ENCODE measurements around the gene CCZ1B. TPM values are rescaled to one million over a fixed set of nuclear protein-coding genes. Genes with fewer than 3 reads are reported as not detected.
A peak's percentile ranks its signal among the peaks of the same experiment; 100 is the strongest.
"Not testable (repeated sequence)": the region's sequence is repeated elsewhere in the genome, so short reads cannot be mapped to it uniquely, and the experiment has no call there.

CCZ1B gene
- total RNA-seq, result 10 to 100 TPM; 52.2 to 60.5 TPM
- 34.4 TPM for polyA plus RNA-seq

DNA sequence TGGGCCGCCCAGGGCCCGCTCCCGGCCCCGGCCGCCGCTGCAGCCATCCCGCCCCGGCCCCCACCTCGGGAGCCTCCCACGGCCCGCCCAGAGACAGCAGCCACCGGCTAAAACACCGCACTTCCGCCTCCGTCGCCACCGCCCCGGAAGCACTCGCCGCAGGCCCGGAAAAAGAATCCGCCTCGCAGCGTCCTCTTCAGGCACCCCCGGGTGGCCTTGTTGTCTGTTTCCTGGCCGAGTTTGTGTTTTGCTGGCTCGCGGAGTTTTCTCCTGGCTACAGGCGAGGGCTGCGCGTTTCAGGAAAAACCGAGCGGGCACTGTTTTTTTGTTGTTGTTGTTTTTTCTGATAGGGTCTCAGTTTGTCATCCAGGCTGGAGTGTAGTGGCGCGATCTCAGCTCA is at the start of gene CCZ1B:
Gene CCZ1B (minus strand): TSS at position 125 of the 400 bp plus-strand sequence. CDS start 78 bp downstream, at position 47.
- CTCF ChIA-PET; H3K36me3 ChIP-seq (ENCODE audit: insufficient read depth, low read length); POLR2A ChIA-PET; H3K27me3 ChIP-seq (ENCODE audit: insufficient read depth, low read length, poor library complexity, severe bottlenecking); H3K9me3 ChIP-seq (ENCODE audit: low read length); H3K4me1 ChIP-seq (ENCODE audit: insufficient read depth, low read length); H3K9me3 Mint-ChIP-seq: not testable (repeated sequence)
- H3K27ac Mint-ChIP-seq, result peak within 1 kb of the TSS; percentile 50 to 97 (median 95)
- peaks cover 7 to 14% (median 13%) of the 10 kb centered on the region in 3 donors for H3K4me1 Mint-ChIP-seq
- H3K4me3 Mint-ChIP-seq, result peak within 1 kb of the TSS; percentile 90 to 97 (median 96)
- peak within 1 kb of the TSS; percentile 16 for H3K27ac ChIP-seq (ENCODE audit: low read depth, low read length)
- peak within 1 kb of the TSS; percentile 51 for H3K4me3 ChIP-seq (ENCODE audit: low read length)
- peaks cover 0 to 19% (median 3%) of the 10 kb centered on the region in 3 donors for H3K36me3 Mint-ChIP-seq
- peak; percentile 75 to 90 (median 86) for DNase-seq
- peaks cover 7 to 14% of the 10 kb centered on the region in 2 donors for H3K27me3 Mint-ChIP-seq

DNA sequence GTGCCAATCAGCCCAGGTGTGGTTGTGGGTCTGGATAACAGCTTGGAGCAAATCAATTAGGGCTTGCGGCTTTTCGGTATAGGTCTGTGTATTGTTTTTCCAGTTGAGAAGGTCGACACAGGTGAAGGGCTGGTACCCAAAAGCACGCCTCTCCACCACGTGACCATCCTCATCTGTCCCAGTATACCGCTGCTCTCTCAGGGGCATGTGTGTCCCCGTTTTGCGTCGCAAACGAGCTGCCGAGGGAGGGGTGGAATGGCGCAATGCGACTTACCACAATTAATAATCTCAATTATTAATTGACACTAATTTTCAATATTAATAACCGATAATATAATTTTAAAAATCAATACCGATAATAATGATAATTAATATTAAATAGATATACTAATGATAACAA is 48.9 kb upstream of the CCZ1B start:
- H3K27ac ChIP-seq (ENCODE audit: low read depth, low read length); H3K27ac Mint-ChIP-seq; H3K4me3 ChIP-seq (ENCODE audit: low read length); H3K27me3 Mint-ChIP-seq; H3K36me3 Mint-ChIP-seq; H3K36me3 ChIP-seq (ENCODE audit: insufficient read depth, low read length); H3K4me1 ChIP-seq (ENCODE audit: insufficient read depth, low read length); H3K9me3 ChIP-seq (ENCODE audit: low read length); POLR2A ChIA-PET; H3K27me3 ChIP-seq (ENCODE audit: insufficient read depth, low read length, poor library complexity, severe bottlenecking); DNase-seq; H3K4me3 Mint-ChIP-seq; H3K4me1 Mint-ChIP-seq; CTCF ChIA-PET; H3K9me3 Mint-ChIP-seq: not testable (repeated sequence)

DNA sequence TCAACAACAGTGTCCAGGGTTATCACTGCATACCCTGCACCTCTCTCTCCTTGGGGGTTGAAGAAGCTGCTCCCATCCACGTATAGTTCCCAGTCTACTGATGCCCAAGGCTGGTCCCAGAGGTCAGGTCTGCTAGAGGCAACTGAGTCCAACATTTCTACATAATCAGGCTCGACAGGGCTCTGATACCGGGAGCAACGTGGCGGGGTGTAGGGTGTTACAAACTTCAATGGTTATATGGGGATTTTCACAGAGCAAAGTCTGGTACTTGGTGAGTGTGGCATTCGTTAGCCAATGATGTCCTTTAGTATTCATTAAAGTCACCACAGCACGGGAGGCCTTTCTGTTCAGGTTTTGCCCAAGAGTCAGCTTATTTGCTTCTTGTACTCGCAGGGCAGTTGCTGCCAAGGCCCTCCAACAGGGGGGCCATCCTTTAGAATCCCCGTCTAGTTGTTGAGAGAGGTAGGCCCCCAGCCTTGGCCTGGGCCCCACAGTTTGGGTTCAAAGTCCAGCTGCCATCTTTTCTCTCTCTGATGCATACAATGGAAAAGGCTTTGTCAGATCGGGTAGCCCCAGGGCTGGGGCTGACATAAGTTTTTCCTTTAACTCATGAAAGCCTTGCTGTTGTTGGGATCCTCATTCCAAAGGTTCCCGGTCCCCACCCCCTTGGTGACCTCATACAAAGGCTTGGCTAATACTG is 46.3 kb upstream of the CCZ1B start:
- CTCF ChIA-PET; POLR2A ChIA-PET; H3K27ac ChIP-seq (ENCODE audit: low read depth, low read length): not testable (repeated sequence)

DNA sequence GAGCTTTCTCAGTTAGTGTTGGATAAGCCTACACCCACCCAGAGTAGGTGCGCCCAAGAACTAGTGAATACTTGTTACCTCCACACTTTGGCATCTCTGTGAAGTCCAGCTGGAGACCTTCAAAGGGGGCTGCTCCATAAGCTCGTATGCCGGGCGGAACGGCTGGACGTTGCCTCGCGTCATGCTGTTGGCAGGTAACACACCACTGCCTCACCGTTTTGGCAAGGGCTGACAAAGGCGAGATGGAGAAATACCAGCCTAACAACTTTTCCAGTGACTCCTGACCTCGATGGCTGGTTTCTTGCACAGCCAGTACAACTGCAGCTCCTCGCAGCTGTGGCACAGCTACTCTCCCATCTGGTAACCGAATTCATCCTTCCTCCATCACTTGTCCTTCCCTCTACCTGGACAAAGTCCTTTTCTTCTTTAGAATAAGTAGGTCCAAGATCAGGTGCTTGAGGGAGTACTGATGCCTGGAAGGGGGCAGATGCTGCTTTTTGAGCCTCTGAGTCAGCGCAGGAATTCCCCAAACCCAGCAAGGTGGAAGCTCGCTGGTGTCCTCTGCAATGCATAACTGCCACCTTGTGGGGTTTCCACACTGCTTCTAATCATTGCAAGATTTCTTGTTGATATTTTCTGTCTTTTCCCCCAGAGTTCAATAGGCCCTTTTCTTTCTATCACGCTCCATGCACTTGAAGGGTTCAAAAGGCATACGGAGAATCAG is 45.5 kb upstream of the CCZ1B start:
- H3K36me3 ChIP-seq (ENCODE audit: insufficient read depth, low read length); H3K4me3 ChIP-seq (ENCODE audit: low read length); POLR2A ChIA-PET; DNase-seq; H3K27me3 ChIP-seq (ENCODE audit: insufficient read depth, low read length, poor library complexity, severe bottlenecking); H3K27ac ChIP-seq (ENCODE audit: low read depth, low read length); CTCF ChIA-PET; H3K4me1 ChIP-seq (ENCODE audit: insufficient read depth, low read length); H3K4me1 Mint-ChIP-seq; H3K9me3 ChIP-seq (ENCODE audit: low read length); H3K27ac Mint-ChIP-seq; H3K36me3 Mint-ChIP-seq; H3K9me3 Mint-ChIP-seq; H3K27me3 Mint-ChIP-seq; H3K4me3 Mint-ChIP-seq: not testable (repeated sequence)

More for the DNA sequence above, 46.3 kb upstream of the CCZ1B start:
- not testable (repeated sequence) for H3K9me3 ChIP-seq (ENCODE audit: low read length); DNase-seq; H3K4me1 Mint-ChIP-seq; H3K4me3 Mint-ChIP-seq; H3K27me3 Mint-ChIP-seq; H3K9me3 Mint-ChIP-seq; H3K36me3 ChIP-seq (ENCODE audit: insufficient read depth, low read length); H3K27me3 ChIP-seq (ENCODE audit: insufficient read depth, low read length, poor library complexity, severe bottlenecking); H3K4me1 ChIP-seq (ENCODE audit: insufficient read depth, low read length); H3K27ac Mint-ChIP-seq; H3K4me3 ChIP-seq (ENCODE audit: low read length); H3K36me3 Mint-ChIP-seq

DNA sequence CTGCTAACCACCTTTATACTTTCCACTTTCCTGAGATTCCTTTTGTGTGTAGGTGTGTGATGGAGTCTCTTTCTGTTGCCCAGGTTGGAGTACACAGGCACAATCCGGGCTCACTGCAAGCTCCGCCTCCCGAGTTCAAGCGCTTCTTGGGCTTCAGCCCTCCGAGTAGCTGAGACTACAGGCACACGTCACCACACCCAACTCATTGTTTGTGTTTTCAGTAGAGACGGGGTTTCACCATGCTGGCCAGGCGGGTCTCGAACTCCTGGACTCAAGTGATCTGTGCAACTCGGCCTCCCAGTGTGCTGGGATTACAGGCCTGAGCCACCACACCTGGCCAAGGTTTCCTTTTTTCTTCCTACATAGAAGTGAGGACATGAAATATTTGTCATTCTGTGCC is 38.7 kb upstream of the CCZ1B start:
- H3K4me3 Mint-ChIP-seq; H3K36me3 Mint-ChIP-seq; DNase-seq; H3K9me3 Mint-ChIP-seq; H3K27me3 ChIP-seq (ENCODE audit: insufficient read depth, low read length, poor library complexity, severe bottlenecking); H3K27me3 Mint-ChIP-seq; H3K9me3 ChIP-seq (ENCODE audit: low read length); POLR2A ChIA-PET; H3K4me1 ChIP-seq (ENCODE audit: insufficient read depth, low read length); H3K4me1 Mint-ChIP-seq; H3K27ac ChIP-seq (ENCODE audit: low read depth, low read length); H3K27ac Mint-ChIP-seq; H3K4me3 ChIP-seq (ENCODE audit: low read length); H3K36me3 ChIP-seq (ENCODE audit: insufficient read depth, low read length); CTCF ChIA-PET: not testable (repeated sequence)

DNA sequence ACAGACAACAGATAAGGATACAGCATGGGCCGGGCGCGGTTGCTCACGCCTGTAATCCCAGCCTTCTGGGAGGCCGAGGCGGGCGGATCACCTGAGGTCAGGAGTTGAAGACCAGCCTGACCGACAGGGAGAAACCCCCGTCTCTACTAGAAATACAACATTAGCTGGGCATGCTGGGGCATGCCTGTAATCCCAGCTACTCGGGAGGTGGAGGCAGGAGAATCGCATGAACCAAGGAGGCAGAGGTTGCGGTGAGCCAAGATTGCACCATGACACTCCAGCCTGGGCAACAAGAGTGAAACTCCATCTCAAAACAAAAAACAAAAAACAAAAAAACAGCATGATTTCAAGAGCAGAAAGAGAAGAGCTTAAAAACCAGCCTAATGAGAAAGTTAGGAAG is 38.1 kb upstream of the CCZ1B start:
- H3K9me3 Mint-ChIP-seq; H3K27ac ChIP-seq (ENCODE audit: low read depth, low read length); POLR2A ChIA-PET; H3K27ac Mint-ChIP-seq; DNase-seq; H3K4me1 Mint-ChIP-seq; H3K4me1 ChIP-seq (ENCODE audit: insufficient read depth, low read length); H3K36me3 ChIP-seq (ENCODE audit: insufficient read depth, low read length); CTCF ChIA-PET; H3K27me3 Mint-ChIP-seq; H3K36me3 Mint-ChIP-seq; H3K27me3 ChIP-seq (ENCODE audit: insufficient read depth, low read length, poor library complexity, severe bottlenecking); H3K9me3 ChIP-seq (ENCODE audit: low read length); H3K4me3 Mint-ChIP-seq; H3K4me3 ChIP-seq (ENCODE audit: low read length): not testable (repeated sequence)

DNA sequence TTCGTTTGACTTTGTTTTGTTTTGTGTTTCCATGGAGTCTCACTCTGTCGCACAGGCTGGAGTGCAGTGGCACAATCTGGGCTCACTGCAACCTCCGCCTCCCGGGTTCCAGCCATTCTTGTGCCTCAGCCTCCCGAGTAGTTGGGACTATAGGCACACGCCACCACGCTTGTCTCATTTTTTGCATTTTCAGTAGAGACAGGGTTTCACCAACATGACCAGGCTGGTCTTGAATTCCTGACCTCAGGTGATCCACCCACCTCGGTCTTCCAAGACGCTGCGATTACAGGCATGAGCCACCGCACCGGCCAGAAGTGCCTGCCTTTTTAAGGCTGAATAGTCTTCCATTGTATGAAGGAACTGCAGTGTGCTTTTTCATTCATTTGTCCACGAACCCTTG is 36.8 kb upstream of the CCZ1B start:
- CTCF ChIA-PET, result not testable (repeated sequence)

DNA sequence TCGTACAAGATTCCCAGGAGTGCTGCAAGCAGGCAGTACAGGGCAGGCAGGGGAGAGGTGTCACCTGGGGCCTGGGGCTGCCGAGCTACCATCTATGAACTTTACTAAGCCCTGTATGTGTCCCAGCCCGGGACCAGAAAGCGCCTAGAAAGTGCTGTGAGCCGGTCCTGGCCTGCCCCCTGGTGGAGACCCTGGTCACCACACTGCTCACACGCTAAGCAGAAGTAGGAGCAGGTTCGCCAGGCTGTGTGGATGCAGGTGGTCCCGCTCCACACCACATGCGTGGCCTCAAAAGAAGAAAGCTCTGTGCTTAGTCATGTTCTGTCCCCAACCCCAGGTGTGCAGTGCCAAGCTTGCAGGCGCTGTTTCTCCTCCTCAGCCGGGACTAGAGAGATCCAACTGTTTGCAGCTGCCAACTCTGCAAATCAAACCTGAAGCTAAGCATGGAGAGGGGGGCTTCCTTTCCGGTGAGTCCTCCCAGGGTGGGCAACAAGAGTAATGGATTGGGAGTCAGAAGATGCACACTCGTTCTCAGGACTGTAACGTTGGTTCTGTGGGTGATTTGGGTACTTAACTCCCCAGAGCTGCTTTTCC is 31.7 kb upstream of the CCZ1B start:
- H3K9me3 ChIP-seq (ENCODE audit: low read length); H3K27ac ChIP-seq (ENCODE audit: low read depth, low read length); H3K9me3 Mint-ChIP-seq; H3K27ac Mint-ChIP-seq; POLR2A ChIA-PET; H3K4me3 ChIP-seq (ENCODE audit: low read length); H3K36me3 Mint-ChIP-seq; H3K27me3 ChIP-seq (ENCODE audit: insufficient read depth, low read length, poor library complexity, severe bottlenecking); H3K36me3 ChIP-seq (ENCODE audit: insufficient read depth, low read length); H3K4me1 ChIP-seq (ENCODE audit: insufficient read depth, low read length): not testable (repeated sequence)
- DNase-seq, result peak; percentile 62 to 81 (median 67)
- Mint-ChIP-seq H3K4me1 (peaks cover 2 to 14% (median 6%) of the 10 kb centered on the region in 3 donors), H3K27me3 (peaks cover 6 to 10% of the 10 kb centered on the region in 2 donors), H3K4me3 (peak overlapping the region in 1 of 7 donors; percentile 53)
- CTCF ChIA-PET, result interaction anchor here (0.6 to 1.3 kb wide), 7 partner anchors 240 to 342 kb away, joined by 3 to 5 read pairs (median 3); partner anchors contain the start of gene INTS15

More for the DNA sequence above, 36.8 kb upstream of the CCZ1B start:
- H3K4me1 ChIP-seq (ENCODE audit: insufficient read depth, low read length); H3K4me3 ChIP-seq (ENCODE audit: low read length); H3K36me3 ChIP-seq (ENCODE audit: insufficient read depth, low read length); DNase-seq; H3K27me3 Mint-ChIP-seq; H3K27ac ChIP-seq (ENCODE audit: low read depth, low read length); POLR2A ChIA-PET; H3K36me3 Mint-ChIP-seq; H3K9me3 Mint-ChIP-seq; H3K27ac Mint-ChIP-seq; H3K9me3 ChIP-seq (ENCODE audit: low read length); H3K27me3 ChIP-seq (ENCODE audit: insufficient read depth, low read length, poor library complexity, severe bottlenecking); H3K4me1 Mint-ChIP-seq; H3K4me3 Mint-ChIP-seq: not testable (repeated sequence)

Data from CD8-positive, alpha-beta memory T cell (primary cell).